Endothelial cell of umbilical vein (primary cell): ENCODE measurements around the gene AGBL4. TPM values are rescaled to one million over a fixed set of nuclear protein-coding genes. Genes with fewer than 3 reads are reported as not detected.

Source experiments
- BruUV-seq: library from RNA; stranded (reverse); fragments of 400-500 nt; replicated peaks from 2 replicates; lab custom pipeline; 2021; lab: Mats Ljungman, UMichigan
- CTCF ChIA-PET: fragments of 300-600, 350-600 bp; sonication (Branson Sonifier 250); formaldehyde crosslinking; loops from one replicate; lab custom pipeline; 2021; ENCODE audit warnings: antibody characterized with exemption, inconsistent platforms; lab: Charles Lee
- POLR2A ChIA-PET: fragments of 300-600, 350-600 bp; sonication (Branson Sonifier 250); formaldehyde crosslinking; loops from one replicate; lab custom pipeline; 2021; ENCODE audit warnings: antibody characterized with exemption, inconsistent platforms; lab: Charles Lee
- DNase-seq: peaks from one replicate; pipeline ENCODE4 v3.0.0-alpha.2; 2011; ENCODE audit warnings: low read depth, low spot score
- FAIRE-seq: peaks from 2 replicates; lab custom pipeline; 2011; peaks lifted over from hg19 to GRCh38; lab: Jason Lieb, UNC
- H2AFZ ChIP-seq: 2 replicates; pipeline ENCODE4 v1.6.0; 2012; ENCODE audit warnings: low read depth, low read length, control low read depth, inconsistent platforms
- H3K27ac ChIP-seq: 2 replicates; pipeline ENCODE4 v1.5.1; 2011; ENCODE audit warnings: low read depth, mild to moderate bottlenecking, control low read depth, low read length, moderate library complexity; ENCODE audit not compliant: insufficient read depth
- H3K27me3 ChIP-seq, 2 experiments: 2 replicates each; pipeline versions ENCODE4 v1.6.0 to v1.6.1; 2011; ENCODE audit warnings: low read length in 2 of 2, mixed read lengths in 1 of 2; ENCODE audit not compliant: control insufficient read depth in 2 of 2, insufficient read depth in 2 of 2
- H3K36me3 ChIP-seq, 2 experiments: 2 replicates in 1 of 2; 3 replicates in 1 of 2; pipeline ENCODE4 v1.5.1; 2011; ENCODE audit warnings: low read length in 2 of 2, mild to moderate bottlenecking in 1 of 2, moderate library complexity in 1 of 2; ENCODE audit not compliant: control insufficient read depth in 2 of 2, insufficient read depth in 2 of 2; ENCODE audit errors: extremely low read depth in 1 of 2
- H3K4me1 ChIP-seq: 3 replicates; pipeline ENCODE4 v1.5.1; 2011; ENCODE audit warnings: mild to moderate bottlenecking, low read length; ENCODE audit not compliant: control insufficient read depth, insufficient read depth; ENCODE audit errors: extremely low read depth
- H3K4me2 ChIP-seq: 2 replicates; pipeline ENCODE4 v1.6.1; 2011; ENCODE audit warnings: low read length, control low read depth, mixed read lengths; ENCODE audit not compliant: insufficient read depth
- H3K4me3 ChIP-seq, 3 experiments: fragments of 200-600 bp in 1 of 3; sonication (generic), shearing (Covaris generic) in 1 of 3; replicated peaks in 1 of 3; 2 replicates each; pipeline ENCODE4 v1.5.1; 2011 to 2016; ENCODE audit warnings: control low read depth in 3 of 3, low read length in 3 of 3, mild to moderate bottlenecking in 2 of 3, inconsistent platforms in 1 of 3, low read depth in 1 of 3, moderate library complexity in 1 of 3; ENCODE audit not compliant: insufficient read depth in 1 of 3
- H3K79me2 ChIP-seq: 2 replicates; pipeline ENCODE4 v1.6.0; 2012; ENCODE audit warnings: low read length, inconsistent platforms; ENCODE audit not compliant: control insufficient read depth, insufficient read depth
- H3K9ac ChIP-seq: replicated peaks from 2 replicates; pipeline ENCODE3; 2011; ENCODE audit warnings: low read length, control low read depth; ENCODE audit not compliant: insufficient read depth; ENCODE audit errors: extremely low read depth
- H3K9me1 ChIP-seq: replicated peaks from 3 replicates; pipeline ENCODE4 v1.6.0; 2011; ENCODE audit warnings: mild to moderate bottlenecking, low read length; ENCODE audit not compliant: control insufficient read depth, insufficient read depth; ENCODE audit errors: extremely low read depth
- H3K9me3 ChIP-seq: replicated peaks from 2 replicates; pipeline ENCODE4 v1.5.1; 2012; ENCODE audit warnings: low read length, inconsistent platforms; ENCODE audit not compliant: control insufficient read depth, insufficient read depth
- H4K20me1 ChIP-seq: replicated peaks from 2 replicates; pipeline ENCODE3; 2011; ENCODE audit warnings: mild to moderate bottlenecking, low read length; ENCODE audit not compliant: control insufficient read depth, insufficient read depth; ENCODE audit errors: extremely low read depth
- EZH2 ChIP-seq: IDR thresholded peaks from 2 replicates; pipeline ENCODE4 v1.6.1; 2012; ENCODE audit warnings: borderline replicate concordance, low read depth, mild to moderate bottlenecking, moderate library complexity, low read length, inconsistent platforms; ENCODE audit not compliant: severe bottlenecking
- FOS ChIP-seq: IDR thresholded peaks from 2 replicates; pipeline ENCODE4 v1.6.1; 2011; ENCODE audit warnings: mild to moderate bottlenecking, low read length, moderate library complexity, borderline replicate concordance; ENCODE audit not compliant: insufficient read depth
- GATA2 ChIP-seq: IDR thresholded peaks from 2 replicates; pipeline ENCODE4 v1.7.0; 2011; ENCODE audit warnings: low read depth, mild to moderate bottlenecking, moderate library complexity, mixed read lengths, low read length; ENCODE audit not compliant: insufficient read length, insufficient read depth
- JUN ChIP-seq: IDR thresholded peaks from 2 replicates; pipeline ENCODE4 v1.6.1; 2011; ENCODE audit warnings: borderline replicate concordance, low read depth; ENCODE audit not compliant: insufficient read length, insufficient read depth
- MYC ChIP-seq: IDR thresholded peaks from one replicate; pipeline ENCODE4 v1.6.1; 2011; ENCODE audit warnings: mild to moderate bottlenecking, low read depth, low read length
- POLR2A ChIP-seq: IDR thresholded peaks from 2 replicates; pipeline ENCODE4 v1.6.1; 2012; ENCODE audit warnings: low read depth, mild to moderate bottlenecking, control low read depth, low read length
- POLR2AphosphoS5 ChIP-seq: IDR thresholded peaks from 2 replicates; pipeline ENCODE4 v1.6.1; 2012; ENCODE audit warnings: low read depth, mild to moderate bottlenecking, control low read depth, low read length, moderate library complexity; ENCODE audit not compliant: insufficient read depth
- dilution Hi-C: fragments of 300-500 bp; cut with MboI; formaldehyde crosslinking; loops from one replicate; pipeline ENCODE4 v1.15.0; 2019; ENCODE audit warnings: low sequenced_read_pairs; ENCODE audit not compliant: extremely low pct_ligation_motif_present
- intact Hi-C: fragments of 100-400 bp; cut with micrococcal nuclease; formaldehyde crosslinking; loops from one replicate; pipeline ENCODE4 v1.10.0; 2022
- polyA plus RNA-seq, 4 experiments: library from polyadenylated mRNA; depleted of rRNA in 3 of 4; stranded (reverse) in 3 of 4; unstranded in 1 of 4; fragments of >200 nt; gene quantifications; 2 replicates each; pipeline versions ENCODE4 v1.2.1 to v1.2.3, GENCODE V29; 2011 to 2012; ENCODE audit warnings: missing spikeins in 1 of 4
- total RNA-seq: library from RNA; stranded (reverse); gene quantifications from 2 replicates; pipeline ENCODE4 v1.2.3, GENCODE V29; 2021
- TF ChIP-seq, protein P1 (sequence below), 2 donors: IDR thresholded peaks; 1 replicate in 1 of 2; 2 replicates in 1 of 2; pipeline ENCODE4 v1.5.1; 2011; ENCODE audit warnings: low read length in 2 of 2, mild to moderate bottlenecking in 2 of 2, moderate library complexity in 2 of 2, control low read depth in 1 of 2, inconsistent platforms in 1 of 2, low read depth in 1 of 2; ENCODE audit not compliant: insufficient read depth in 1 of 2; ENCODE audit errors: extremely low read depth in 1 of 2
- TF ChIP-seq, protein P2 (sequence below): IDR thresholded peaks from 2 replicates; pipeline ENCODE4 v1.6.1; 2011; ENCODE audit not compliant: insufficient read depth, insufficient read length

Gene AGBL4
- total and polyA plus RNA-seq, 2 donors (not counting 3 experiments of a cell fraction or from before 2014, with no cell fraction given) = not detected

DNA sequence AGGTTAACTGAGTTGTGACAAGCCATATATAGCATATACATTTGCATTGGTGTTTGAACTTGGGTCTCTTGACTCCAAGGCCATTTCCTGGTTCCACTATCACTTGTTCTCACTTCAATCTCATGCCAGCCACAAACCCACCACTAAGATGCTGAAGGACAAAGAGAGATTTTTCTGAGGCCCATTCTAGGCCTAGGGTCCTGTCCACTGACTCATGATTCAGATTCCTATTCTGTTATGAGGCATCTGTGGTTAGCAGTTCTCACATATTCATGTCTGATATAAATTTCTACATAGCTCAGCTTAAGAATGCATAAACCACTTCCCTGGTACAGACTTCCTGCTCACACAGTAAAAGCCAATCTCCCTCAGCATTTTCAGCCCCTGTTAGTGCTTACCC, 921.0 kb downstream of the AGBL4 start:
- H3K9me3 ChIP-seq = peaks cover 4% of the 10 kb centered on the region
- H3K4me1 ChIP-seq = no peaks in the 10 kb centered on the region
- no TSS peak for BruUV-seq
- H3K27me3 ChIP-seq = no peaks in the 10 kb centered on the region
- intact Hi-C loops (no loop called here), dilution Hi-C loops (no loop called here)
- no peaks in the 10 kb centered on the region for H3K79me2 ChIP-seq
- POLR2A ChIA-PET = no interaction called here
- no peaks in the 10 kb centered on the region for H3K9me1 ChIP-seq
- H4K20me1 ChIP-seq = no peaks in the 10 kb centered on the region
- H2AFZ ChIP-seq = no peak overlapping the region
- no peak overlapping the region for H3K9ac ChIP-seq
- FAIRE-seq (no peak), DNase-seq (no peak)
- TF ChIP-seq FOS = no peak
- TF ChIP-seq POLR2A = no peak
- no peak for TF ChIP-seq JUN
- no peak for TF ChIP-seq MYC
- no peak for TF ChIP-seq POLR2AphosphoS5
- TF ChIP-seq, protein P1, sequence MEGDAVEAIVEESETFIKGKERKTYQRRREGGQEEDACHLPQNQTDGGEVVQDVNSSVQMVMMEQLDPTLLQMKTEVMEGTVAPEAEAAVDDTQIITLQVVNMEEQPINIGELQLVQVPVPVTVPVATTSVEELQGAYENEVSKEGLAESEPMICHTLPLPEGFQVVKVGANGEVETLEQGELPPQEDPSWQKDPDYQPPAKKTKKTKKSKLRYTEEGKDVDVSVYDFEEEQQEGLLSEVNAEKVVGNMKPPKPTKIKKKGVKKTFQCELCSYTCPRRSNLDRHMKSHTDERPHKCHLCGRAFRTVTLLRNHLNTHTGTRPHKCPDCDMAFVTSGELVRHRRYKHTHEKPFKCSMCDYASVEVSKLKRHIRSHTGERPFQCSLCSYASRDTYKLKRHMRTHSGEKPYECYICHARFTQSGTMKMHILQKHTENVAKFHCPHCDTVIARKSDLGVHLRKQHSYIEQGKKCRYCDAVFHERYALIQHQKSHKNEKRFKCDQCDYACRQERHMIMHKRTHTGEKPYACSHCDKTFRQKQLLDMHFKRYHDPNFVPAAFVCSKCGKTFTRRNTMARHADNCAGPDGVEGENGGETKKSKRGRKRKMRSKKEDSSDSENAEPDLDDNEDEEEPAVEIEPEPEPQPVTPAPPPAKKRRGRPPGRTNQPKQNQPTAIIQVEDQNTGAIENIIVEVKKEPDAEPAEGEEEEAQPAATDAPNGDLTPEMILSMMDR (IDR thresholded peaks at IDR 0.05; ENCODE audit: extremely low read depth in 1 of 2, insufficient read depth in 1 of 2, low read depth in 1 of 2, low read length in 2 of 2) = no peak
- TF ChIP-seq, protein P2, sequence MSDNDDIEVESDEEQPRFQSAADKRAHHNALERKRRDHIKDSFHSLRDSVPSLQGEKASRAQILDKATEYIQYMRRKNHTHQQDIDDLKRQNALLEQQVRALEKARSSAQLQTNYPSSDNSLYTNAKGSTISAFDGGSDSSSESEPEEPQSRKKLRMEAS = no peak
- no peak for TF ChIP-seq EZH2
- TF ChIP-seq GATA2 = no peak
- H3K4me2 ChIP-seq = no peak overlapping the region
- no peak overlapping the region for H3K4me3 ChIP-seq
- CTCF ChIA-PET = no interaction called here
- H3K27ac ChIP-seq = no peak overlapping the region
- H3K36me3 ChIP-seq = no peaks in the 10 kb centered on the region
